Measurements from ENCODE around the gene ASRGL1.

GRCh38 chr11:62399878-62400266 is 62.6 kb downstream of the ASRGL1 start:
- no peak for TF ChIP-seq CTCF (conservative IDR thresholded peaks at IDR 0.05; ENCODE audit: low read length)
- TF ChIP-seq EZH2phosphoT487 (IDR thresholded peaks at IDR 0.05; ENCODE audit: borderline replicate concordance) = no peak
